Astrocyte (in vitro differentiated cells and primary cell): ENCODE results near the gene ORC1. TPM values are rescaled to one million over a fixed set of nuclear protein-coding genes. Genes with fewer than 3 reads are reported as not detected.

Source experiments
- DNase-seq: peaks from one replicate; pipeline ENCODE4 v3.0.0-alpha.2; 2010; ENCODE audit warnings: low read depth
- FAIRE-seq: peaks from 2 replicates; lab custom pipeline; 2011; peaks lifted over from hg19 to GRCh38; lab: Jason Lieb, UNC
- H2AFZ ChIP-seq: 2 replicates; pipeline ENCODE4 v1.6.0; 2012; ENCODE audit warnings: low read depth, low read length, inconsistent platforms
- H3K27ac ChIP-seq: 2 replicates; pipeline ENCODE4 v1.5.1; 2011; ENCODE audit warnings: low read depth, low read length, inconsistent platforms
- H3K27me3 ChIP-seq: 2 replicates; pipeline ENCODE4 v1.6.0; 2011; ENCODE audit warnings: low read length, inconsistent platforms; ENCODE audit not compliant: insufficient read depth
- H3K36me3 ChIP-seq: 2 replicates; pipeline ENCODE4 v1.5.1; 2011; ENCODE audit warnings: low read length, inconsistent platforms; ENCODE audit not compliant: insufficient read depth
- H3K4me1 ChIP-seq: 2 replicates; pipeline ENCODE4 v1.5.1; 2011; ENCODE audit warnings: low read length, inconsistent platforms; ENCODE audit not compliant: insufficient read depth
- H3K4me2 ChIP-seq: 2 replicates; pipeline ENCODE4 v1.6.0; 2012; ENCODE audit warnings: low read length, inconsistent platforms
- H3K4me3 ChIP-seq: 2 replicates; pipeline ENCODE4 v1.5.1; 2011; ENCODE audit warnings: low read depth, mild to moderate bottlenecking, low read length, inconsistent platforms; ENCODE audit not compliant: insufficient read depth
- H3K79me2 ChIP-seq: 2 replicates; pipeline ENCODE4 v1.6.0; 2012; ENCODE audit warnings: mild to moderate bottlenecking, low read length, inconsistent platforms; ENCODE audit not compliant: insufficient read depth
- H3K9ac ChIP-seq: 2 replicates; pipeline ENCODE4 v1.6.0; 2012; ENCODE audit warnings: mild to moderate bottlenecking, low read length, inconsistent platforms
- H3K9me3 ChIP-seq: 2 replicates; pipeline ENCODE4 v1.5.1; 2012; ENCODE audit warnings: low read depth, mild to moderate bottlenecking, low read length, inconsistent platforms; ENCODE audit not compliant: insufficient read depth
- H4K20me1 ChIP-seq: 2 replicates; pipeline ENCODE4 v1.6.0; 2012; ENCODE audit warnings: low read length, inconsistent platforms; ENCODE audit not compliant: insufficient read depth
- H3K27ac Mint-ChIP-seq: one replicate; pipeline ENCODE4 v1.8.0; 2021; ENCODE audit warnings: mild to moderate bottlenecking, mixed read lengths; ENCODE audit not compliant: unreplicated experiment
- H3K27me3 Mint-ChIP-seq: one replicate; pipeline ENCODE4 v1.8.0; 2021; ENCODE audit warnings: low read depth, mixed read lengths; ENCODE audit not compliant: unreplicated experiment
- H3K36me3 Mint-ChIP-seq: one replicate; pipeline ENCODE4 v1.8.0; 2021; ENCODE audit warnings: low read depth, mixed read lengths; ENCODE audit not compliant: unreplicated experiment
- H3K4me1 Mint-ChIP-seq: one replicate; pipeline ENCODE4 v1.8.0; 2021; ENCODE audit warnings: low read depth, mixed read lengths; ENCODE audit not compliant: unreplicated experiment
- H3K4me3 Mint-ChIP-seq: one replicate; pipeline ENCODE4 v1.8.0; 2021; ENCODE audit warnings: mild to moderate bottlenecking, moderate library complexity, mixed read lengths; ENCODE audit not compliant: unreplicated experiment
- H3K9me3 Mint-ChIP-seq: one replicate; pipeline ENCODE4 v1.8.0; 2021; ENCODE audit warnings: mild to moderate bottlenecking, mixed read lengths; ENCODE audit not compliant: unreplicated experiment
- CTCF ChIP-seq: IDR thresholded peaks from 2 replicates; pipeline ENCODE4 v1.5.1; 2011; ENCODE audit warnings: low read depth, mild to moderate bottlenecking, inconsistent platforms, low read length, moderate library complexity; ENCODE audit not compliant: insufficient read depth
- EZH2 ChIP-seq: IDR thresholded peaks from 2 replicates; pipeline ENCODE4 v1.6.1; 2012; ENCODE audit warnings: mild to moderate bottlenecking, low read length, inconsistent platforms; ENCODE audit not compliant: insufficient read depth
- total RNA-seq: library from RNA; stranded (reverse); gene quantifications from 2 replicates; pipeline ENCODE4 v1.2.1, GENCODE V29; 2021

The ORC1 gene
- total RNA-seq, 1 donor from 2014 or later, result 2.1 TPM

- H3K4me1 ChIP-seq, result no peaks in the 10 kb centered on the region
- peaks cover 22% of the 10 kb centered on the region for H3K36me3 ChIP-seq
- Mint-ChIP-seq H3K9me3 (no peaks in the 10 kb centered on the region), H3K4me1 (no peaks in the 10 kb centered on the region), H3K36me3 (peaks cover 4% of the 10 kb centered on the region), H3K4me3 (no peak overlapping the region), H3K27ac (no peak overlapping the region), H3K27me3 (no peaks in the 10 kb centered on the region)
- no peak overlapping the region for H2AFZ ChIP-seq
- no peak for DNase-seq
- no peak overlapping the region for H3K4me3 ChIP-seq
- H3K4me2 ChIP-seq, result no peak overlapping the region
- TF ChIP-seq CTCF (no peak), EZH2 (no peak)
- FAIRE-seq, result no peak
- H4K20me1 ChIP-seq, result no peaks in the 10 kb centered on the region
- no peaks in the 10 kb centered on the region for H3K27me3 ChIP-seq
- H3K9me3 ChIP-seq, result no peaks in the 10 kb centered on the region
- no peak overlapping the region for H3K27ac ChIP-seq
- no peaks in the 10 kb centered on the region for H3K79me2 ChIP-seq
- no peak overlapping the region for H3K9ac ChIP-seq
Measured at GRCh38 chr1:52435211-52435610, 31.0 kb upstream of the ORC1 start.

GRCh38 chr1:52432807-52433206 is 28.6 kb upstream of the ORC1 start:
- Mint-ChIP-seq H3K27ac (no peak overlapping the region), H3K27me3 (no peaks in the 10 kb centered on the region), H3K4me1 (no peaks in the 10 kb centered on the region), H3K36me3 (peaks cover 8% of the 10 kb centered on the region), H3K9me3 (no peaks in the 10 kb centered on the region), H3K4me3 (no peak overlapping the region)
- no peak for DNase-seq
- Histone ChIP-seq H3K4me2 (no peak overlapping the region), H4K20me1 (no peaks in the 10 kb centered on the region), H3K4me1 (no peaks in the 10 kb centered on the region), H3K27me3 (no peaks in the 10 kb centered on the region), H3K79me2 (no peaks in the 10 kb centered on the region), H3K9ac (no peak overlapping the region), H3K27ac (no peak overlapping the region), H3K4me3 (no peak overlapping the region), H3K36me3 (peaks cover 19% of the 10 kb centered on the region), H2AFZ (no peak overlapping the region), H3K9me3 (no peaks in the 10 kb centered on the region)
- TF ChIP-seq CTCF, result no peak
- TF ChIP-seq EZH2, result no peak
- FAIRE-seq, result no peak

GRCh38 chr1:52427152-52427551 is 22.9 kb upstream of the ORC1 start:
- Histone ChIP-seq H3K27me3 (no peaks in the 10 kb centered on the region), H3K9ac (no peak overlapping the region), H2AFZ (no peak overlapping the region), H3K4me2 (no peak overlapping the region), H4K20me1 (peaks cover 3% of the 10 kb centered on the region), H3K9me3 (no peaks in the 10 kb centered on the region), H3K36me3 (peaks cover 15% of the 10 kb centered on the region), H3K4me1 (peaks cover 11% of the 10 kb centered on the region), H3K27ac (no peak overlapping the region), H3K79me2 (peaks cover 2% of the 10 kb centered on the region), H3K4me3 (no peak overlapping the region)
- TF ChIP-seq CTCF, result no peak
- no peak for TF ChIP-seq EZH2
- DNase-seq (no peak), FAIRE-seq (no peak)
- no peak overlapping the region for H3K4me3 Mint-ChIP-seq
- H3K4me1 Mint-ChIP-seq, result peaks cover 20% of the 10 kb centered on the region
- no peak overlapping the region for H3K27ac Mint-ChIP-seq
- no peaks in the 10 kb centered on the region for H3K27me3 Mint-ChIP-seq
- peaks cover 10% of the 10 kb centered on the region for H3K36me3 Mint-ChIP-seq
- no peaks in the 10 kb centered on the region for H3K9me3 Mint-ChIP-seq
